GM23338 (cell line): ENCODE results near the gene CEP68. TPM values are rescaled to one million over a fixed set of nuclear protein-coding genes. Genes with fewer than 3 reads are reported as not detected.

Experiments used
- ATAC-seq: fragments of 200-7000 bp; cut with Tn5 transposase; 3 replicates; pipeline ENCODE4 v1.9.1; 2020
- DNase-seq: peaks from one replicate; pipeline ENCODE4 v3.0.0-alpha.2; 2015; ENCODE audit warnings: low spot score
- H2AFZ ChIP-seq: fragments of 200-600 bp; sonication (generic); 2 replicates; pipeline ENCODE4 v1.8.0; 2016; ENCODE audit warnings: antibody characterized with exemption, mild to moderate bottlenecking, moderate library complexity
- H3F3A ChIP-seq: fragments of 200-600 bp; sonication (generic); replicated peaks from 2 replicates; pipeline ENCODE4 v1.8.0; 2017; ENCODE audit warnings: antibody characterized with exemption, mixed run types, low read depth
- H3K27ac ChIP-seq: fragments of 200-600 bp; sonication (generic); 2 replicates; pipeline ENCODE4 v1.6.1; 2016; ENCODE audit warnings: low read depth
- H3K27me3 ChIP-seq: fragments of 200-600 bp; sonication (generic); 2 replicates; pipeline ENCODE4 v1.8.0; 2016; ENCODE audit warnings: mild to moderate bottlenecking, mixed run types, moderate library complexity; ENCODE audit not compliant: insufficient read depth
- H3K36me3 ChIP-seq: fragments of 200-600 bp; sonication (generic); 2 replicates; pipeline ENCODE4 v1.8.0; 2016; ENCODE audit warnings: mild to moderate bottlenecking; ENCODE audit not compliant: insufficient read depth
- H3K4me1 ChIP-seq: fragments of 200-600 bp; sonication (generic); 2 replicates; pipeline ENCODE4 v1.8.0; 2016; ENCODE audit warnings: mild to moderate bottlenecking, moderate library complexity; ENCODE audit not compliant: insufficient read depth
- H3K4me2 ChIP-seq: fragments of 200-600 bp; sonication (generic); 2 replicates; pipeline ENCODE4 v1.7.1; 2017; ENCODE audit warnings: mixed run types
- H3K4me3 ChIP-seq: fragments of 200-600 bp; sonication (generic); 2 replicates; pipeline ENCODE4 v1.6.1; 2016; ENCODE audit warnings: mixed run types
- H3K79me2 ChIP-seq: fragments of 200-600 bp; sonication (generic); replicated peaks from 2 replicates; pipeline ENCODE4 v1.8.0; 2017; ENCODE audit warnings: mild to moderate bottlenecking; ENCODE audit not compliant: insufficient read depth
- H3K9me2 ChIP-seq: fragments of 200-600 bp; sonication (generic); 2 replicates; pipeline ENCODE4 v1.8.0; 2017; ENCODE audit not compliant: insufficient read depth
- H4K20me1 ChIP-seq: fragments of 200-600 bp; sonication (generic); replicated peaks from 2 replicates; pipeline ENCODE4 v1.8.0; 2017; ENCODE audit warnings: mild to moderate bottlenecking; ENCODE audit not compliant: insufficient read depth
- H3K27ac Mint-ChIP-seq: 2 replicates; pipeline ENCODE4 v1.8.0; 2020; ENCODE audit warnings: inconsistent platforms, mild to moderate bottlenecking, moderate library complexity, mixed read lengths
- H3K27me3 Mint-ChIP-seq: 3 replicates; pipeline ENCODE4 v1.8.0; 2022; ENCODE audit warnings: low read depth, mild to moderate bottlenecking, moderate library complexity, mixed read lengths, inconsistent platforms; ENCODE audit not compliant: insufficient read depth, poor library complexity
- H3K36me3 Mint-ChIP-seq: 3 replicates; pipeline ENCODE4 v1.8.0; 2021; ENCODE audit warnings: low read depth, mild to moderate bottlenecking, inconsistent platforms, moderate library complexity, mixed read lengths
- H3K4me1 Mint-ChIP-seq: 3 replicates; pipeline ENCODE4 v1.8.0; 2020; ENCODE audit warnings: mild to moderate bottlenecking, inconsistent platforms, mixed read lengths
- H3K4me3 Mint-ChIP-seq: 3 replicates; pipeline ENCODE4 v1.8.0; 2021; ENCODE audit warnings: moderate library complexity, mild to moderate bottlenecking, inconsistent platforms, mixed read lengths
- H3K9me3 Mint-ChIP-seq: 3 replicates; pipeline ENCODE4 v1.8.0; 2020; ENCODE audit warnings: moderate library complexity, mild to moderate bottlenecking, inconsistent platforms, mixed read lengths
- CREB1 ChIP-seq: fragments of 250-450 bp; sonication (Bioruptor Pico); IDR thresholded peaks from 2 replicates; pipeline ENCODE4 v1.5.0; 2020; ENCODE audit warnings: low read depth, mild to moderate bottlenecking, moderate library complexity
- CTCF ChIP-seq, 2 experiments: fragments of 200-600 bp in 1 of 2; sonication (generic) in 1 of 2; conservative IDR thresholded peaks; 2 replicates each; pipeline versions ENCODE4 v1.5.1 to v1.6.1; 2016 to 2017; ENCODE audit warnings: antibody characterized with exemption in 2 of 2, low read depth in 2 of 2, mild to moderate bottlenecking in 2 of 2, moderate library complexity in 1 of 2
- EZH2 ChIP-seq: fragments of 200-600 bp; sonication (generic); IDR thresholded peaks from one replicate; pipeline ENCODE4 v1.8.0; 2017; ENCODE audit warnings: antibody characterized with exemption, mild to moderate bottlenecking, low read depth; ENCODE audit not compliant: unreplicated experiment
- EZH2phosphoT487 ChIP-seq: fragments of 200-600 bp; sonication (generic); IDR thresholded peaks from one replicate; pipeline ENCODE4 v1.8.1; 2018; ENCODE audit warnings: antibody characterized with exemption; ENCODE audit not compliant: unreplicated experiment
- JUNB ChIP-seq: IDR thresholded peaks from one replicate; pipeline ENCODE4 v1.6.1; 2016; ENCODE audit warnings: antibody characterized with exemption; ENCODE audit not compliant: unreplicated experiment
- POLR2AphosphoS5 ChIP-seq: IDR thresholded peaks from 2 replicates; pipeline ENCODE4 v1.6.1; 2016; ENCODE audit warnings: antibody characterized with exemption, low read depth
- REST ChIP-seq: IDR thresholded peaks from one replicate; pipeline ENCODE4 v1.6.1; 2018; ENCODE audit warnings: antibody characterized with exemption; ENCODE audit not compliant: unreplicated experiment
- ZNF114 ChIP-seq: fragments of 250-450 bp; sonication (Bioruptor Pico); IDR thresholded peaks from 2 replicates; pipeline ENCODE4 v1.5.0; 2020; ENCODE audit warnings: mild to moderate bottlenecking, moderate library complexity
- ZNF331 ChIP-seq: fragments of 250-450 bp; sonication (Bioruptor Pico); IDR thresholded peaks from 2 replicates; pipeline ENCODE4 v1.5.0; 2020; ENCODE audit warnings: low read depth, mild to moderate bottlenecking, moderate library complexity
- ZNF462 ChIP-seq: fragments of 250-450 bp; sonication (Bioruptor Pico); IDR thresholded peaks from 2 replicates; pipeline ENCODE4 v1.5.0; 2020; ENCODE audit warnings: mild to moderate bottlenecking, moderate library complexity
- polyA plus RNA-seq: library from polyadenylated mRNA; unstranded; fragments of >200 nt; fragmentation: Nextera tagmentation; extraction: Ambion mirVana; gene quantifications from 2 replicates; pipeline ENCODE4 v1.2.1, GENCODE V29; 2016
- total RNA-seq: library from RNA; depleted of rRNA; stranded (reverse); fragments of >200 nt; shearing (Covaris generic); gene quantifications from 2 replicates; pipeline ENCODE4 v1.2.3, GENCODE V29; 2014

The CEP68 gene
- total and polyA plus RNA-seq, 2 experiments from 2014 or later, result 13.0 to 24.4 TPM

- TF ChIP-seq ZNF331 (CRISPR knock-in tag), result no peak
- TF ChIP-seq CREB1 (CRISPR knock-in tag), result no peak
- TF ChIP-seq JUNB, result no peak
- TF ChIP-seq REST, result no peak
- no peak for TF ChIP-seq CTCF (conservative IDR thresholded peaks at IDR 0.05; ENCODE audit: low read depth in 2 of 2)
- no peak for TF ChIP-seq EZH2phosphoT487
- Histone ChIP-seq H2AFZ (no peak overlapping the region), H3K27ac (no peak overlapping the region), H3K4me3 (no peak overlapping the region), H4K20me1 (peaks cover 28% of the 10 kb centered on the region), H3K4me1 (no peaks in the 10 kb centered on the region), H3K27me3 (no peaks in the 10 kb centered on the region), H3K79me2 (peaks cover 26% of the 10 kb centered on the region), H3F3A (no peaks in the 10 kb centered on the region), H3K36me3 (peaks cover 2% of the 10 kb centered on the region), H3K4me2 (no peak overlapping the region), H3K9me2 (no peaks in the 10 kb centered on the region)
- no peaks in the 10 kb centered on the region for H3K27me3 Mint-ChIP-seq
- no peak overlapping the region for H3K27ac Mint-ChIP-seq
- H3K36me3 Mint-ChIP-seq, result peaks cover 37% of the 10 kb centered on the region; the same call in 2 of the 3 replicates
- DNase-seq (no peak), ATAC-seq (no peak)
- H3K9me3 Mint-ChIP-seq, result no peaks in the 10 kb centered on the region
- H3K4me3 Mint-ChIP-seq, result no peak overlapping the region
- no peaks in the 10 kb centered on the region for H3K4me1 Mint-ChIP-seq
Observed at GRCh38 chr2:65096948-65097347, 40.7 kb downstream of the CEP68 start.

- H3K79me2 ChIP-seq, result peaks cover 31% of the 10 kb centered on the region
- H3K36me3 ChIP-seq, result peaks cover 9% of the 10 kb centered on the region; the same call in 1 of the 2 replicates
- peaks cover 34% of the 10 kb centered on the region; the same call in 2 of the 3 replicates for H3K36me3 Mint-ChIP-seq
- H3K4me1 ChIP-seq, result no peaks in the 10 kb centered on the region
- no peak for DNase-seq
- no peak overlapping the region for H3K27ac Mint-ChIP-seq
- no peaks in the 10 kb centered on the region for H3K9me3 Mint-ChIP-seq
- no peaks in the 10 kb centered on the region for H3F3A ChIP-seq
- no peaks in the 10 kb centered on the region for H3K27me3 Mint-ChIP-seq
- no peaks in the 10 kb centered on the region for H3K4me1 Mint-ChIP-seq
- H3K4me3 ChIP-seq, result no peak overlapping the region
- no peak overlapping the region for H3K4me2 ChIP-seq
- H4K20me1 ChIP-seq, result peaks cover 20% of the 10 kb centered on the region
- H2AFZ ChIP-seq, result no peak overlapping the region
- no peak overlapping the region for H3K4me3 Mint-ChIP-seq
- no peak overlapping the region for H3K27ac ChIP-seq
- ATAC-seq, result no peak
- no peaks in the 10 kb centered on the region for H3K9me2 ChIP-seq
- no peaks in the 10 kb centered on the region for H3K27me3 ChIP-seq
- TF ChIP-seq ZNF331 (CRISPR knock-in tag) (no peak), EZH2 (no peak), POLR2AphosphoS5 (no peak), ZNF462 (no peak), ZNF114 (CRISPR knock-in tag) (no peak)
Observed at GRCh38 chr2:65097844-65098243, 41.6 kb downstream of the CEP68 start.
